ENCODE measurements around the gene HNF1B. TPM values are rescaled to one million over a fixed set of nuclear protein-coding genes. Genes with fewer than 3 reads are reported as not detected.
A peak's percentile ranks its signal among the peaks of the same experiment; 100 is the strongest.

HNF1B gene
- total RNA-seq, 1 experiment from 2014 or later, result not detected

GRCh38 chr17:37737081-37737480 lies 7.8 kb downstream of the HNF1B start:
- H3K9ac ChIP-seq (ENCODE audit: low read length), result no peak overlapping the region
- H3K4me2 ChIP-seq (ENCODE audit: low read depth, low read length, poor library complexity, severe bottlenecking), result no peak overlapping the region
- no peaks in the 10 kb centered on the region for H3K9me3 ChIP-seq (ENCODE audit: low read length)
- peak; percentile 58 for DNase-seq
- H4K20me1 ChIP-seq (ENCODE audit: insufficient read depth, low read depth, low read length), result no peaks in the 10 kb centered on the region
- H3K4me1 ChIP-seq (ENCODE audit: low read length), result no peaks in the 10 kb centered on the region
- no peak overlapping the region for H3K27ac ChIP-seq (ENCODE audit: low read length)
- no peak overlapping the region for H3K4me3 ChIP-seq (ENCODE audit: low read length)
- no peaks in the 10 kb centered on the region for H3K79me2 ChIP-seq (ENCODE audit: low read length)
- no peaks in the 10 kb centered on the region for H3K9me2 ChIP-seq (replicated peaks; ENCODE audit: insufficient read depth, low read length)
- H3K36me3 ChIP-seq (ENCODE audit: insufficient read depth, low read length), result no peaks in the 10 kb centered on the region
- H3K27me3 ChIP-seq (ENCODE audit: low read length), result no peaks in the 10 kb centered on the region
- H2AFZ ChIP-seq (ENCODE audit: low read length), result no peak overlapping the region

- no peak overlapping the region for H2AFZ ChIP-seq (ENCODE audit: low read length)
- no peaks in the 10 kb centered on the region for H3K9me3 ChIP-seq (ENCODE audit: low read length)
- H3K79me2 ChIP-seq (ENCODE audit: low read length), result no peaks in the 10 kb centered on the region
- H3K27me3 ChIP-seq (ENCODE audit: low read length), result no peaks in the 10 kb centered on the region
- H3K4me3 ChIP-seq (ENCODE audit: low read length), result no peak overlapping the region
- H3K27ac ChIP-seq (ENCODE audit: low read length), result no peak overlapping the region
- H3K4me2 ChIP-seq (ENCODE audit: low read depth, low read length, poor library complexity, severe bottlenecking), result no peak overlapping the region
- H3K36me3 ChIP-seq (ENCODE audit: insufficient read depth, low read length), result no peaks in the 10 kb centered on the region
- no peaks in the 10 kb centered on the region for H3K4me1 ChIP-seq (ENCODE audit: low read length)
- no peaks in the 10 kb centered on the region for H3K9me2 ChIP-seq (replicated peaks; ENCODE audit: insufficient read depth, low read length)
- H4K20me1 ChIP-seq (ENCODE audit: insufficient read depth, low read depth, low read length), result no peaks in the 10 kb centered on the region
- no peak for DNase-seq
- no peak overlapping the region for H3K9ac ChIP-seq (ENCODE audit: low read length)
Measured at GRCh38 chr17:37736428-37736827, 8.4 kb downstream of the HNF1B start.

- no peak overlapping the region for H3K4me3 ChIP-seq (ENCODE audit: low read length)
- H3K27me3 ChIP-seq (ENCODE audit: low read length), result no peaks in the 10 kb centered on the region
- no peak overlapping the region for H3K4me2 ChIP-seq (ENCODE audit: low read depth, low read length, poor library complexity, severe bottlenecking)
- no peaks in the 10 kb centered on the region for H3K9me2 ChIP-seq (replicated peaks; ENCODE audit: insufficient read depth, low read length)
- H3K79me2 ChIP-seq (ENCODE audit: low read length), result no peaks in the 10 kb centered on the region
- no peak for DNase-seq
- no peak overlapping the region for H3K9ac ChIP-seq (ENCODE audit: low read length)
- no peaks in the 10 kb centered on the region for H3K4me1 ChIP-seq (ENCODE audit: low read length)
- H3K27ac ChIP-seq (ENCODE audit: low read length), result no peak overlapping the region
- H2AFZ ChIP-seq (ENCODE audit: low read length), result no peak overlapping the region
- H3K9me3 ChIP-seq (ENCODE audit: low read length), result no peaks in the 10 kb centered on the region
- H4K20me1 ChIP-seq (ENCODE audit: insufficient read depth, low read depth, low read length), result no peaks in the 10 kb centered on the region
- H3K36me3 ChIP-seq (ENCODE audit: insufficient read depth, low read length), result no peaks in the 10 kb centered on the region
Measured at GRCh38 chr17:37735165-37735564, 9.7 kb downstream of the HNF1B start.

GRCh38 chr17:37732316-37732715 lies 12.5 kb downstream of the HNF1B start:
- H3K4me2 ChIP-seq (ENCODE audit: low read depth, low read length, poor library complexity, severe bottlenecking), result no peak overlapping the region
- H3K36me3 ChIP-seq (ENCODE audit: insufficient read depth, low read length), result no peaks in the 10 kb centered on the region
- H3K79me2 ChIP-seq (ENCODE audit: low read length), result no peaks in the 10 kb centered on the region
- H3K9me3 ChIP-seq (ENCODE audit: low read length), result no peaks in the 10 kb centered on the region
- H4K20me1 ChIP-seq (ENCODE audit: insufficient read depth, low read depth, low read length), result no peaks in the 10 kb centered on the region
- H3K4me1 ChIP-seq (ENCODE audit: low read length), result no peaks in the 10 kb centered on the region
- no peak overlapping the region for H3K4me3 ChIP-seq (ENCODE audit: low read length)
- H3K9ac ChIP-seq (ENCODE audit: low read length), result no peak overlapping the region
- H2AFZ ChIP-seq (ENCODE audit: low read length), result no peak overlapping the region
- no peak for DNase-seq
- no peak overlapping the region for H3K27ac ChIP-seq (ENCODE audit: low read length)
- no peaks in the 10 kb centered on the region for H3K9me2 ChIP-seq (replicated peaks; ENCODE audit: insufficient read depth, low read length)
- H3K27me3 ChIP-seq (ENCODE audit: low read length), result no peaks in the 10 kb centered on the region

- H3K79me2 ChIP-seq (ENCODE audit: low read length), result no peaks in the 10 kb centered on the region
- no peak for DNase-seq
- no peaks in the 10 kb centered on the region for H3K27me3 ChIP-seq (ENCODE audit: low read length)
- no peak overlapping the region for H3K27ac ChIP-seq (ENCODE audit: low read length)
- no peak overlapping the region for H2AFZ ChIP-seq (ENCODE audit: low read length)
- H3K4me2 ChIP-seq (ENCODE audit: low read depth, low read length, poor library complexity, severe bottlenecking), result no peak overlapping the region
- H3K4me3 ChIP-seq (ENCODE audit: low read length), result no peak overlapping the region
- no peaks in the 10 kb centered on the region for H3K9me2 ChIP-seq (replicated peaks; ENCODE audit: insufficient read depth, low read length)
- no peak overlapping the region for H3K9ac ChIP-seq (ENCODE audit: low read length)
- H3K9me3 ChIP-seq (ENCODE audit: low read length), result no peaks in the 10 kb centered on the region
- no peaks in the 10 kb centered on the region for H3K4me1 ChIP-seq (ENCODE audit: low read length)
- no peaks in the 10 kb centered on the region for H4K20me1 ChIP-seq (ENCODE audit: insufficient read depth, low read depth, low read length)
- H3K36me3 ChIP-seq (ENCODE audit: insufficient read depth, low read length), result no peaks in the 10 kb centered on the region
Measured at GRCh38 chr17:37731056-37731455, 13.8 kb downstream of the HNF1B start.

- Histone ChIP-seq H3K27ac (ENCODE audit: low read length) (no peak overlapping the region), H3K9me2 (replicated peaks; ENCODE audit: insufficient read depth, low read length) (no peaks in the 10 kb centered on the region), H4K20me1 (ENCODE audit: insufficient read depth, low read depth, low read length) (no peaks in the 10 kb centered on the region)
Measured at GRCh38 chr17:37729905-37730304, 15.0 kb downstream of the HNF1B start.

GRCh38 chr17:37726891-37727675 lies 17.8 kb downstream of the HNF1B start:
- H3K27ac ChIP-seq (ENCODE audit: low read length), result no peak overlapping the region
- no peak overlapping the region for H3K9ac ChIP-seq (ENCODE audit: low read length)
- H3K9me2 ChIP-seq (replicated peaks; ENCODE audit: insufficient read depth, low read length), result no peaks in the 10 kb centered on the region
- H2AFZ ChIP-seq (ENCODE audit: low read length), result no peak overlapping the region
- no peaks in the 10 kb centered on the region for H4K20me1 ChIP-seq (ENCODE audit: insufficient read depth, low read depth, low read length)
- DNase-seq, result no peak
- no peaks in the 10 kb centered on the region for H3K9me3 ChIP-seq (ENCODE audit: low read length)
- H3K79me2 ChIP-seq (ENCODE audit: low read length), result no peaks in the 10 kb centered on the region
- no peaks in the 10 kb centered on the region for H3K27me3 ChIP-seq (ENCODE audit: low read length)
- no peaks in the 10 kb centered on the region for H3K36me3 ChIP-seq (ENCODE audit: insufficient read depth, low read length)
- H3K4me2 ChIP-seq (ENCODE audit: low read depth, low read length, poor library complexity, severe bottlenecking), result no peak overlapping the region
- H3K4me3 ChIP-seq (ENCODE audit: low read length), result no peak overlapping the region
- H3K4me1 ChIP-seq (ENCODE audit: low read length), result no peaks in the 10 kb centered on the region

More at GRCh38 chr17:37729905-37730304, 15.0 kb downstream of the HNF1B start:
- Histone ChIP-seq H3K4me1 (ENCODE audit: low read length) (no peaks in the 10 kb centered on the region), H3K27me3 (ENCODE audit: low read length) (no peaks in the 10 kb centered on the region), H3K4me3 (ENCODE audit: low read length) (no peak overlapping the region), H2AFZ (ENCODE audit: low read length) (no peak overlapping the region), H3K9ac (ENCODE audit: low read length) (no peak overlapping the region), H3K9me3 (ENCODE audit: low read length) (no peaks in the 10 kb centered on the region), H3K79me2 (ENCODE audit: low read length) (no peaks in the 10 kb centered on the region), H3K4me2 (ENCODE audit: low read depth, low read length, poor library complexity, severe bottlenecking) (no peak overlapping the region), H3K36me3 (ENCODE audit: insufficient read depth, low read length) (no peaks in the 10 kb centered on the region)
- DNase-seq, result no peak

- Histone ChIP-seq H3K36me3 (ENCODE audit: insufficient read depth, low read length) (no peaks in the 10 kb centered on the region), H3K4me1 (ENCODE audit: low read length) (no peaks in the 10 kb centered on the region), H3K9ac (ENCODE audit: low read length) (no peak overlapping the region), H3K27me3 (ENCODE audit: low read length) (no peaks in the 10 kb centered on the region), H2AFZ (ENCODE audit: low read length) (no peak overlapping the region), H3K27ac (ENCODE audit: low read length) (no peak overlapping the region), H3K79me2 (ENCODE audit: low read length) (no peaks in the 10 kb centered on the region), H3K9me2 (replicated peaks; ENCODE audit: insufficient read depth, low read length) (no peaks in the 10 kb centered on the region), H3K4me2 (ENCODE audit: low read depth, low read length, poor library complexity, severe bottlenecking) (no peak overlapping the region), H3K9me3 (ENCODE audit: low read length) (no peaks in the 10 kb centered on the region), H3K4me3 (ENCODE audit: low read length) (no peak overlapping the region), H4K20me1 (ENCODE audit: insufficient read depth, low read depth, low read length) (no peaks in the 10 kb centered on the region)
- DNase-seq, result no peak
Measured at GRCh38 chr17:37726248-37726647, 18.6 kb downstream of the HNF1B start.

All from Karpas-422 (cell line).